HepG2 (cell line): Measurements from ENCODE around the gene KRTAP10-2. TPM values are rescaled to one million over a fixed set of nuclear protein-coding genes. Genes with fewer than 3 reads are reported as not detected.

ENCODE experiments used
- GATAD2A ChIP-seq: IDR thresholded peaks from 2 replicates; pipeline ENCODE4 v1.6.1; 2016
- KMT2B ChIP-seq: IDR thresholded peaks from 2 replicates; pipeline ENCODE4 v1.6.1; 2016; ENCODE audit warnings: missing genetic modification reagents, missing compliant biosample characterization
- NONO ChIP-seq, 2 experiments: fragments of 450-650 bp in 1 of 2; sonication (generic) in 1 of 2; formaldehyde crosslinking in 1 of 2; IDR thresholded peaks in 1 of 2; conservative IDR thresholded peaks in 1 of 2; 2 replicates each; pipeline versions ENCODE4 v1.6.1 to v1.8.0; 2017 to 2022; ENCODE audit warnings: mild to moderate bottlenecking in 1 of 2, missing genetic modification reagents in 1 of 2, moderate library complexity in 1 of 2
- RXRA ChIP-seq: sonication (generic); formaldehyde crosslinking; IDR thresholded peaks from 2 replicates; pipeline ENCODE4 v1.5.1; 2020; ENCODE audit warnings: missing genetic modification reagents
- SP140L ChIP-seq: sonication (generic); formaldehyde crosslinking; IDR thresholded peaks from 2 replicates; pipeline ENCODE4 v1.4.0; 2020; ENCODE audit warnings: missing genetic modification reagents, borderline replicate concordance
- TCF12 ChIP-seq, 2 experiments: fragments of 450-650 bp in 1 of 2; sonication (generic) in 1 of 2; formaldehyde crosslinking in 1 of 2; IDR thresholded peaks; 2 replicates each; pipeline versions ENCODE4 v1.6.1 to v1.8.0; 2017 to 2022; ENCODE audit warnings: antibody characterized with exemption in 1 of 2, mild to moderate bottlenecking in 1 of 2, missing genetic modification reagents in 1 of 2, moderate library complexity in 1 of 2
- ZNF530 ChIP-seq: sonication (generic); formaldehyde crosslinking; IDR thresholded peaks from 2 replicates; pipeline ENCODE4 v1.5.0; 2020; ENCODE audit warnings: low read depth, mild to moderate bottlenecking, missing genetic modification reagents
- ZNF572 ChIP-seq: sonication (generic); formaldehyde crosslinking; IDR thresholded peaks from 2 replicates; pipeline ENCODE4 v1.5.1; 2020; ENCODE audit warnings: mild to moderate bottlenecking, missing genetic modification reagents
- ZNF652 ChIP-seq: IDR thresholded peaks from 2 replicates; pipeline ENCODE4 v1.6.1; 2016; ENCODE audit warnings: low read depth, borderline replicate concordance
- polyA plus RNA-seq, 8 experiments: library from polyadenylated mRNA; depleted of rRNA in 3 of 8; stranded (reverse) in 7 of 8; unstranded in 1 of 8; fragments of >200 nt; fragmentation: Illumina TruSeq in 4 of 8; extraction: Trizol in 4 of 8; gene quantifications; 2 replicates each; pipeline versions ENCODE4 v1.2.1 to v1.2.3, GENCODE V29; 2011 to 2016; ENCODE audit warnings: low read depth in 4 of 8, missing spikeins in 1 of 8, mixed read lengths in 1 of 8; ENCODE audit not compliant: insufficient read depth in 1 of 8
- total RNA-seq, 5 experiments: library from RNA; depleted of rRNA; stranded (reverse); fragments of >200 nt; fragmentation: Illumina TruSeq; extraction: Trizol; gene quantifications; 2 replicates each; pipeline ENCODE4 v1.2.3, GENCODE V29; 2016; ENCODE audit warnings: low read depth in 1 of 5
- TF ChIP-seq, protein P1 (sequence below): sonication (generic); formaldehyde crosslinking; IDR thresholded peaks from 2 replicates; pipeline ENCODE4 v1.4.0; 2020; ENCODE audit warnings: missing genetic modification reagents
- TF ChIP-seq, protein P2 (sequence below): sonication (generic); formaldehyde crosslinking; IDR thresholded peaks from 2 replicates; pipeline ENCODE4 v1.4.0; 2020; ENCODE audit warnings: mild to moderate bottlenecking, missing genetic modification reagents
- TF ChIP-seq, protein P3 (sequence below): sonication (generic); formaldehyde crosslinking; IDR thresholded peaks from 2 replicates; pipeline ENCODE4 v1.4.0; 2020; ENCODE audit warnings: missing genetic modification reagents
- TF ChIP-seq, protein P4 (sequence below): sonication (generic); formaldehyde crosslinking; IDR thresholded peaks from one replicate; pipeline ENCODE4 v1.5.1; 2020; ENCODE audit warnings: mild to moderate bottlenecking, missing genetic modification reagents; ENCODE audit errors: not compliant biosample characterization

KRTAP10-2 gene
- total and polyA plus RNA-seq, 2 of the 13 experiments (the other 11 are each of a cell fraction or from before 2014, with no cell fraction given), result not detected

DNA sequence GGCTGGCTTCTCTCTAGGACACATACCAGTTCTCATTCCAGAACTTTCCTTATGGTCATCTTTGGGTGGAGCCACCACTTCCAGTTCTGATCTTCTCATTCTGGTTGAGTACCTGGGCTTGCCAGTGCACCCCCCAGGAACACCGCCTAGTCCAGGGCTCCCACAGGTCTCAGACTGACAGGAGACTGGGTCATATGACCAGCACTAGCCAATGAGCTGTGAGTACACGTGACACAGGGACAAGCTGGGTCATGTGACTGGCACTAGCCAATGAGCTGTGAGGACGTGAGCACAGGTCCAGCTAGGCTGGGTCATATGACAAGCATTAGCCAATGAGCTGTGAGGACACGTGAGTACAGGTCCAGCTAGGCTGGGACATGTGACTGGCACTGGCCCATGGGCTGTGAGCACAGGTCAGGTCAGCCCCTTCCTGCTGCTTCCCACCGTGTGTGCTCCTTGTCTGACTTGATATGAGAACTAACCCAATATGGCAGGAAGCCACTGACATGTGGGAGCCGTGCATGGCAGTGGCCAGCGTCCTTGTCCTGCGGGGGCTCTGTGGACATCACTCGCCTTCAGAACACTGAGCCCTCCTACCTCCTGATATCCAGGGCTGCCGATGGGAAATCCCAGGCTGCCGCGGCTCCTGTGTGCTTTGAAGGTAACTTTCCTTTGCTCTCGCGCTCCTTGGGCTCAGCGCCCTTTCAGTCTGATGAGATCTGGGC lies 34.0 kb downstream of the KRTAP10-2 start (continued):
- no peak for TF ChIP-seq NONO (IDR thresholded peaks at IDR 0.05)
- peak; percentile 77 for TF ChIP-seq NONO (CRISPR knock-in tag; conservative IDR thresholded peaks at IDR 0.05)
- 0 out of 2 replicates have a peak, but pooled peaks have one; percentile 33 for TF ChIP-seq RXRA
- TF ChIP-seq ZNF652, result no peak
- TF ChIP-seq, protein P1, sequence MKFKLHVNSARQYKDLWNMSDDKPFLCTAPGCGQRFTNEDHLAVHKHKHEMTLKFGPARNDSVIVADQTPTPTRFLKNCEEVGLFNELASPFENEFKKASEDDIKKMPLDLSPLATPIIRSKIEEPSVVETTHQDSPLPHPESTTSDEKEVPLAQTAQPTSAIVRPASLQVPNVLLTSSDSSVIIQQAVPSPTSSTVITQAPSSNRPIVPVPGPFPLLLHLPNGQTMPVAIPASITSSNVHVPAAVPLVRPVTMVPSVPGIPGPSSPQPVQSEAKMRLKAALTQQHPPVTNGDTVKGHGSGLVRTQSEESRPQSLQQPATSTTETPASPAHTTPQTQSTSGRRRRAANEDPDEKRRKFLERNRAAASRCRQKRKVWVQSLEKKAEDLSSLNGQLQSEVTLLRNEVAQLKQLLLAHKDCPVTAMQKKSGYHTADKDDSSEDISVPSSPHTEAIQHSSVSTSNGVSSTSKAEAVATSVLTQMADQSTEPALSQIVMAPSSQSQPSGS (CRISPR knock-in tag), result no peak
- TF ChIP-seq ZNF572, result no peak
- TF ChIP-seq TCF12 (IDR thresholded peaks at IDR 0.05), result no peak
- TF ChIP-seq TCF12 (CRISPR knock-in tag; IDR thresholded peaks at IDR 0.05), result no peak
- TF ChIP-seq ZNF530 (CRISPR knock-in tag), result no peak
- TF ChIP-seq, protein P2, sequence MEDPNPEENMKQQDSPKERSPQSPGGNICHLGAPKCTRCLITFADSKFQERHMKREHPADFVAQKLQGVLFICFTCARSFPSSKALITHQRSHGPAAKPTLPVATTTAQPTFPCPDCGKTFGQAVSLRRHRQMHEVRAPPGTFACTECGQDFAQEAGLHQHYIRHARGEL (CRISPR knock-in tag), result no peak
- TF ChIP-seq SP140L (CRISPR knock-in tag), result no peak
- 0 out of 2 replicates have a peak, but pooled peaks have one; percentile 10 for TF ChIP-seq GATAD2A
- TF ChIP-seq, protein P3, sequence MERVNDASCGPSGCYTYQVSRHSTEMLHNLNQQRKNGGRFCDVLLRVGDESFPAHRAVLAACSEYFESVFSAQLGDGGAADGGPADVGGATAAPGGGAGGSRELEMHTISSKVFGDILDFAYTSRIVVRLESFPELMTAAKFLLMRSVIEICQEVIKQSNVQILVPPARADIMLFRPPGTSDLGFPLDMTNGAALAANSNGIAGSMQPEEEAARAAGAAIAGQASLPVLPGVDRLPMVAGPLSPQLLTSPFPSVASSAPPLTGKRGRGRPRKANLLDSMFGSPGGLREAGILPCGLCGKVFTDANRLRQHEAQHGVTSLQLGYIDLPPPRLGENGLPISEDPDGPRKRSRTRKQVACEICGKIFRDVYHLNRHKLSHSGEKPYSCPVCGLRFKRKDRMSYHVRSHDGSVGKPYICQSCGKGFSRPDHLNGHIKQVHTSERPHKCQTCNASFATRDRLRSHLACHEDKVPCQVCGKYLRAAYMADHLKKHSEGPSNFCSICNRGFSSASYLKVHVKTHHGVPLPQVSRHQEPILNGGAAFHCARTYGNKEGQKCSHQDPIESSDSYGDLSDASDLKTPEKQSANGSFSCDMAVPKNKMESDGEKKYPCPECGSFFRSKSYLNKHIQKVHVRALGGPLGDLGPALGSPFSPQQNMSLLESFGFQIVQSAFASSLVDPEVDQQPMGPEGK (CRISPR knock-in tag), result 0 out of 2 replicates have a peak, but pooled peaks have one; percentile 25
- TF ChIP-seq, protein P4, sequence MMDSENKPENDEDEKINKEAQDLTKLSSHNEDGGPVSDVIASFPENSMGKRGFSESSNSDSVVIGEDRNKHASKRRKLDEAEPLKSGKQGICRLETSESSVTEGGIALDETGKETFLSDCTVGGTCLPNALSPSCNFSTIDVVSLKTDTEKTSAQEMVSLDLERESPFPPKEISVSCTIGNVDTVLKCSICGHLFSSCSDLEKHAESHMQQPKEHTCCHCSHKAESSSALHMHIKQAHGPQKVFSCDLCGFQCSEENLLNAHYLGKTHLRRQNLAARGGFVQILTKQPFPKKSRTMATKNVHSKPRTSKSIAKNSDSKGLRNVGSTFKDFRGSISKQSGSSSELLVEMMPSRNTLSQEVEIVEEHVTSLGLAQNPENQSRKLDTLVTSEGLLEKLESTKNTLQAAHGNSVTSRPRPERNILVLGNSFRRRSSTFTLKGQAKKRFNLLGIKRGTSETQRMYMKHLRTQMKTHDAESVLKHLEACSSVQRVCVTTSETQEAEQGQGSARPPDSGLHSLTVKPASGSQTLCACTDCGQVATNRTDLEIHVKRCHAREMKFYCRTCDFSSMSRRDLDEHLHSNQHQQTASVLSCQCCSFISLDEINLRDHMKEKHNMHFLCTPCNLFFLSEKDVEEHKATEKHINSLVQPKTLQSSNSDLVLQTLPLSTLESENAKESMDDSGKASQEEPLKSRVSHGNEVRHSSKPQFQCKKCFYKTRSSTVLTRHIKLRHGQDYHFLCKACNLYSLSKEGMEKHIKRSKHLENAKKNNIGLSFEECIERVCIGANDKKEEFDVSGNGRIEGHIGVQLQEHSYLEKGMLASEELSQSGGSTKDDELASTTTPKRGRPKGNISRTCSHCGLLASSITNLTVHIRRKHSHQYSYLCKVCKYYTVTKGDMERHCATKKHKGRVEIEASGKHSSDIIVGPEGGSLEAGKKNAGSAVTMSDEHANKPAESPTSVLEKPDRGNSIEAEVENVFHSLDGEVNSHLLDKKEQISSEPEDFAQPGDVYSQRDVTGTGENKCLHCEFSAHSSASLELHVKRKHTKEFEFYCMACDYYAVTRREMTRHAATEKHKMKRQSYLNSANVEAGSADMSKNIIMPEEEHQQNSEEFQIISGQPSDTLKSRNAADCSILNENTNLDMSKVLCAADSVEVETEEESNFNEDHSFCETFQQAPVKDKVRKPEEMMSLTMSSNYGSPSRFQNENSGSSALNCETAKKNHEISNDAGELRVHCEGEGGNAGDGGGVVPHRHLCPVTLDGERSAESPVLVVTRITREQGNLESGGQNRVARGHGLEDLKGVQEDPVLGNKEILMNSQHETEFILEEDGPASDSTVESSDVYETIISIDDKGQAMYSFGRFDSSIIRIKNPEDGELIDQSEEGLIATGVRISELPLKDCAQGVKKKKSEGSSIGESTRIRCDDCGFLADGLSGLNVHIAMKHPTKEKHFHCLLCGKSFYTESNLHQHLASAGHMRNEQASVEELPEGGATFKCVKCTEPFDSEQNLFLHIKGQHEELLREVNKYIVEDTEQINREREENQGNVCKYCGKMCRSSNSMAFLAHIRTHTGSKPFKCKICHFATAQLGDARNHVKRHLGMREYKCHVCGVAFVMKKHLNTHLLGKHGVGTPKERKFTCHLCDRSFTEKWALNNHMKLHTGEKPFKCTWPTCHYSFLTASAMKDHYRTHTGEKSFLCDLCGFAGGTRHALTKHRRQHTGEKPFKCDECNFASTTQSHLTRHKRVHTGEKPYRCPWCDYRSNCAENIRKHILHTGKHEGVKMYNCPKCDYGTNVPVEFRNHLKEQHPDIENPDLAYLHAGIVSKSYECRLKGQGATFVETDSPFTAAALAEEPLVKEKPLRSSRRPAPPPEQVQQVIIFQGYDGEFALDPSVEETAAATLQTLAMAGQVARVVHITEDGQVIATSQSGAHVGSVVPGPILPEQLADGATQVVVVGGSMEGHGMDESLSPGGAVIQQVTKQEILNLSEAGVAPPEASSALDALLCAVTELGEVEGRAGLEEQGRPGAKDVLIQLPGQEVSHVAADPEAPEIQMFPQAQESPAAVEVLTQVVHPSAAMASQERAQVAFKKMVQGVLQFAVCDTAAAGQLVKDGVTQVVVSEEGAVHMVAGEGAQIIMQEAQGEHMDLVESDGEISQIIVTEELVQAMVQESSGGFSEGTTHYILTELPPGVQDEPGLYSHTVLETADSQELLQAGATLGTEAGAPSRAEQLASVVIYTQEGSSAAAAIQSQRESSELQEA (CRISPR knock-in tag), result no peak
- peak; percentile 39; the same call in 1 of the 2 replicates for TF ChIP-seq KMT2B
